SU-DHL-6 (cell line): ENCODE measurements around the gene CDH23.
A peak's percentile ranks its signal among the peaks of the same experiment; 100 is the strongest.

ENCODE experiments used
- H2AFZ ChIP-seq: fragments of 200-600 bp; sonication (generic); 2 replicates; pipeline ENCODE4 v1.6.1; 2014; ENCODE audit warnings: low read depth, mild to moderate bottlenecking, moderate library complexity, mixed read lengths, antibody characterized with exemption, low read length; ENCODE audit not compliant: severe bottlenecking
- H3F3A ChIP-seq: fragments of 200-600 bp; shearing (Covaris generic); 2 replicates; pipeline ENCODE4 v1.6.0; 2016; ENCODE audit warnings: antibody characterized with exemption, mild to moderate bottlenecking; ENCODE audit not compliant: insufficient read depth
- H3K27ac ChIP-seq: fragments of 200-600 bp; sonication (generic); 2 replicates; pipeline ENCODE4 v1.5.1; 2016; ENCODE audit warnings: low read depth, mild to moderate bottlenecking, low read length, moderate library complexity, mixed read lengths
- H3K27me3 ChIP-seq: fragments of 200-600 bp; sonication (generic), shearing (Covaris generic); 2 replicates; pipeline ENCODE4 v1.6.0; 2014; ENCODE audit warnings: mild to moderate bottlenecking, low read length
- H3K36me3 ChIP-seq: fragments of 200-600 bp; sonication (generic); 2 replicates; pipeline ENCODE4 v1.6.1; 2014; ENCODE audit warnings: mild to moderate bottlenecking, low read length, mixed read lengths
- H3K4me2 ChIP-seq: fragments of 300-600, 200-600 bp; shearing (Covaris generic), sonication (generic); 2 replicates; pipeline ENCODE4 v1.6.0; 2014; ENCODE audit warnings: low read length, low read depth, mild to moderate bottlenecking; ENCODE audit not compliant: poor library complexity, severe bottlenecking
- H3K4me3 ChIP-seq: fragments of 200-600 bp; sonication (generic); 2 replicates; pipeline ENCODE4 v1.5.1; 2014; ENCODE audit warnings: antibody characterized with exemption, low read length, mild to moderate bottlenecking, mixed read lengths; ENCODE audit not compliant: insufficient read depth, poor library complexity, severe bottlenecking
- H3K79me2 ChIP-seq: fragments of 200-600 bp; sonication (generic); 2 replicates; pipeline ENCODE4 v1.6.1; 2014; ENCODE audit warnings: mild to moderate bottlenecking, low read length, moderate library complexity; ENCODE audit not compliant: insufficient read depth
- H3K9ac ChIP-seq: fragments of 200-600 bp; sonication (generic); 2 replicates; pipeline ENCODE4 v1.7.0; 2014; ENCODE audit warnings: mild to moderate bottlenecking, low read length
- H3K9me2 ChIP-seq: fragments of 200-600 bp; sonication (generic); replicated peaks from 2 replicates; pipeline ENCODE4 v1.6.1; 2014; ENCODE audit warnings: low read length; ENCODE audit not compliant: insufficient read depth
- H3K9me3 ChIP-seq: fragments of 200-600 bp; sonication (generic); 2 replicates; pipeline ENCODE4 v1.6.1; 2014; ENCODE audit warnings: low read length, mixed read lengths; ENCODE audit not compliant: insufficient read depth
- H4K20me1 ChIP-seq: fragments of 200-600 bp; sonication (generic); 2 replicates; pipeline ENCODE4 v1.6.1; 2014; ENCODE audit warnings: low read depth, mild to moderate bottlenecking, antibody characterized with exemption, low read length, moderate library complexity, mixed read lengths
- CTCF ChIP-seq: fragments of 200-600 bp; sonication (generic); IDR thresholded peaks from one replicate; pipeline ENCODE4 v1.5.1; 2017; ENCODE audit warnings: antibody characterized with exemption, mild to moderate bottlenecking, low read length, moderate library complexity; ENCODE audit not compliant: insufficient read depth, poor library complexity, severe bottlenecking
- EZH2phosphoT487 ChIP-seq: fragments of 200-600 bp; sonication (generic), shearing (Covaris generic); conservative IDR thresholded peaks from 2 replicates; pipeline ENCODE4 v1.6.1; 2018; ENCODE audit warnings: mild to moderate bottlenecking, antibody characterized with exemption, low read length, moderate library complexity, mixed read lengths

Gene CDH23

GRCh38 chr10:71723311-71723710, 326.6 kb downstream of the CDH23 start:
- H3K79me2 ChIP-seq, result no peaks in the 10 kb centered on the region
- no peaks in the 10 kb centered on the region for H3K9me2 ChIP-seq
- no peak for TF ChIP-seq EZH2phosphoT487
- TF ChIP-seq CTCF, result no peak
- no peaks in the 10 kb centered on the region for H3K9me3 ChIP-seq
- no peaks in the 10 kb centered on the region for H3K36me3 ChIP-seq
- no peak overlapping the region for H3K27ac ChIP-seq
- no peak overlapping the region for H2AFZ ChIP-seq
- H3K4me2 ChIP-seq, result no peak overlapping the region
- H3K27me3 ChIP-seq, result no peaks in the 10 kb centered on the region
- no peak overlapping the region for H3K4me3 ChIP-seq
- H3K9ac ChIP-seq, result no peak overlapping the region
- H3F3A ChIP-seq, result no peaks in the 10 kb centered on the region
- H4K20me1 ChIP-seq, result no peaks in the 10 kb centered on the region

- H3K9me2 ChIP-seq, result no peaks in the 10 kb centered on the region
- no peaks in the 10 kb centered on the region for H3K36me3 ChIP-seq
- H3K9ac ChIP-seq, result no peak overlapping the region
- H3F3A ChIP-seq, result no peaks in the 10 kb centered on the region
- no peak overlapping the region for H3K4me2 ChIP-seq
- H3K27me3 ChIP-seq, result no peaks in the 10 kb centered on the region
- TF ChIP-seq EZH2phosphoT487, result no peak
- no peak overlapping the region for H3K27ac ChIP-seq
- H2AFZ ChIP-seq, result no peak overlapping the region
- no peaks in the 10 kb centered on the region for H3K9me3 ChIP-seq
- H3K4me3 ChIP-seq, result no peak overlapping the region
- H4K20me1 ChIP-seq, result no peaks in the 10 kb centered on the region
- H3K79me2 ChIP-seq, result no peaks in the 10 kb centered on the region
These were observed 327.8 kb downstream of the CDH23 start for GRCh38 chr10:71724539-71724938.

- no peaks in the 10 kb centered on the region for H3F3A ChIP-seq
- H3K27ac ChIP-seq, result no peak overlapping the region
- H3K79me2 ChIP-seq, result no peaks in the 10 kb centered on the region
- H3K9ac ChIP-seq, result no peak overlapping the region
- no peak for TF ChIP-seq CTCF
- TF ChIP-seq EZH2phosphoT487, result no peak
- H3K36me3 ChIP-seq, result no peaks in the 10 kb centered on the region
- no peaks in the 10 kb centered on the region for H4K20me1 ChIP-seq
- H3K9me3 ChIP-seq, result no peaks in the 10 kb centered on the region
- H2AFZ ChIP-seq, result no peak overlapping the region
- no peak overlapping the region for H3K4me2 ChIP-seq
- no peaks in the 10 kb centered on the region for H3K27me3 ChIP-seq
- no peaks in the 10 kb centered on the region for H3K9me2 ChIP-seq
- H3K4me3 ChIP-seq, result no peak overlapping the region
These were observed 328.5 kb downstream of the CDH23 start for GRCh38 chr10:71725249-71725648.

- H4K20me1 ChIP-seq, result no peaks in the 10 kb centered on the region
- H3F3A ChIP-seq, result no peaks in the 10 kb centered on the region
- H3K36me3 ChIP-seq, result no peaks in the 10 kb centered on the region
- H3K9me2 ChIP-seq, result no peaks in the 10 kb centered on the region
- no peak overlapping the region for H3K4me3 ChIP-seq
- H3K79me2 ChIP-seq, result no peaks in the 10 kb centered on the region
- no peak overlapping the region for H3K27ac ChIP-seq
- no peak overlapping the region for H3K4me2 ChIP-seq
- H3K9me3 ChIP-seq, result no peaks in the 10 kb centered on the region
- no peak overlapping the region for H2AFZ ChIP-seq
- no peaks in the 10 kb centered on the region for H3K27me3 ChIP-seq
- TF ChIP-seq EZH2phosphoT487, result no peak
- TF ChIP-seq CTCF, result peak; percentile 18
- H3K9ac ChIP-seq, result no peak overlapping the region
These were observed 329.4 kb downstream of the CDH23 start for GRCh38 chr10:71725998-71726579.
